Omental fat pad (tissue), 4 donors: ENCODE measurements around the gene VPS37B. TPM values are rescaled to one million over a fixed set of nuclear protein-coding genes. Genes with fewer than 3 reads are reported as not detected.

Experiments
- ATAC-seq: fragments of 150-250 bp; one replicate; pipeline ENCODE4 v1.9.1; 2016; ENCODE audit warnings: mild to moderate bottlenecking, moderate library complexity; ENCODE audit not compliant: low FRiP score
- DNase-seq: peaks from one replicate; pipeline ENCODE4 v3.0.0-alpha.2; 2019; ENCODE audit warnings: low spot score
- CTCF ChIP-seq, 3 donors: fragments of 450-650 bp; IDR thresholded peaks; one replicate each; pipeline ENCODE4 v1.5.1; 2016 to 2017; ENCODE audit warnings: antibody characterized with exemption in 3 of 3, mild to moderate bottlenecking in 3 of 3, moderate library complexity in 2 of 3
- total RNA-seq, 4 donors: library from RNA; depleted of rRNA; stranded (reverse); fragments of >200 nt; gene quantifications; one replicate each; pipeline ENCODE4 v1.1.0, GENCODE V29; 2016

Gene VPS37B
- total RNA-seq, 4 donors from 2014 or later, result 20.7 to 45.0 (median 35.2) TPM

GRCh38 chr12:122887819-122888212, 8.1 kb downstream of the VPS37B start:
- ATAC-seq (no peak), DNase-seq (no peak)
- TF ChIP-seq CTCF (IDR thresholded peaks at IDR 0.05), result no peak

GRCh38 chr12:122886851-122887818, 8.8 kb downstream of the VPS37B start:
- no peak for TF ChIP-seq CTCF (IDR thresholded peaks at IDR 0.05)
- ATAC-seq, result peak; percentile 65
- DNase-seq, result no peak

- TF ChIP-seq CTCF (IDR thresholded peaks at IDR 0.05), result no peak
- DNase-seq (no peak), ATAC-seq (no peak)
Observed at GRCh38 chr12:122886161-122886560, 9.8 kb downstream of the VPS37B start.

DNA sequence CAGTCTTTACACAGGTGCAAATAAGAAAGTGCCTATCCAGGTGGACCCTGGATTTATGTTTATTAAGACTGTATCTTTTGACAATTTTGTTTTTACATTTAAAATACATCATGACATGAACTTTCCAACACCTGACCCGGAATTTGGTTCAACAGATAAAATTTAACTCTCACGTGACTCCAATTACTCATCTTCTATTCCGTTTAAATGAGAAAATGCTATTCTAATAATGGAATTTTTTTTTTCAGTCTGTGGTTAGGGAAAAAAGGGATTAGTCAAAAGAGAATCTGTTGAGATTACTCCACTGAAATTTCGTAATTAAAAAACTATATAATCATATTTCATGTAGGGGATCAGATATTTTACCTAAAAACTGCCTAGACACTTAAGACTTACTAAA, 11.1 kb downstream of the VPS37B start:
- no peak for DNase-seq
- ATAC-seq, result no peak
- TF ChIP-seq CTCF (IDR thresholded peaks at IDR 0.05), result no peak

- DNase-seq (no peak), ATAC-seq (no peak)
- no peak for TF ChIP-seq CTCF (IDR thresholded peaks at IDR 0.05)
Observed at GRCh38 chr12:122884091-122884826, 11.7 kb downstream of the VPS37B start.

GRCh38 chr12:122882908-122883558, 12.9 kb downstream of the VPS37B start:
- DNase-seq, result no peak

More at GRCh38 chr12:122882908-122883558, 12.9 kb downstream of the VPS37B start:
- ATAC-seq, result no peak
- no peak for TF ChIP-seq CTCF (IDR thresholded peaks at IDR 0.05)
